Endometrial microvascular endothelial cells (primary cell): ENCODE data around the gene SOX10. TPM values are rescaled to one million over a fixed set of nuclear protein-coding genes. Genes with fewer than 3 reads are reported as not detected.

Experiments
- in situ Hi-C: cut with HindIII; loops from 2 replicates; pipeline ENCODE4 v1.10.0; 2017; ENCODE audit warnings: low sequenced_read_pairs, low pct_unique_long_range_greater_than_20kb; ENCODE audit errors: inconsistent ontology term
- total RNA-seq: library from RNA; depleted of rRNA; stranded (reverse); fragments of >200 nt; gene quantifications from one replicate; pipeline ENCODE4 v1.2.3, GENCODE V29; 2015; ENCODE audit errors: inconsistent ontology term

Gene SOX10
- total RNA-seq: not detected

- in situ Hi-C loops: no loop called here
These were observed at the start of gene SOX10 for GRCh38 chr22:37983860-37984791. SOX10 (minus strand) TSS chr22:37984555; CDS start chr22:37983784, 771 bp downstream.

DNA sequence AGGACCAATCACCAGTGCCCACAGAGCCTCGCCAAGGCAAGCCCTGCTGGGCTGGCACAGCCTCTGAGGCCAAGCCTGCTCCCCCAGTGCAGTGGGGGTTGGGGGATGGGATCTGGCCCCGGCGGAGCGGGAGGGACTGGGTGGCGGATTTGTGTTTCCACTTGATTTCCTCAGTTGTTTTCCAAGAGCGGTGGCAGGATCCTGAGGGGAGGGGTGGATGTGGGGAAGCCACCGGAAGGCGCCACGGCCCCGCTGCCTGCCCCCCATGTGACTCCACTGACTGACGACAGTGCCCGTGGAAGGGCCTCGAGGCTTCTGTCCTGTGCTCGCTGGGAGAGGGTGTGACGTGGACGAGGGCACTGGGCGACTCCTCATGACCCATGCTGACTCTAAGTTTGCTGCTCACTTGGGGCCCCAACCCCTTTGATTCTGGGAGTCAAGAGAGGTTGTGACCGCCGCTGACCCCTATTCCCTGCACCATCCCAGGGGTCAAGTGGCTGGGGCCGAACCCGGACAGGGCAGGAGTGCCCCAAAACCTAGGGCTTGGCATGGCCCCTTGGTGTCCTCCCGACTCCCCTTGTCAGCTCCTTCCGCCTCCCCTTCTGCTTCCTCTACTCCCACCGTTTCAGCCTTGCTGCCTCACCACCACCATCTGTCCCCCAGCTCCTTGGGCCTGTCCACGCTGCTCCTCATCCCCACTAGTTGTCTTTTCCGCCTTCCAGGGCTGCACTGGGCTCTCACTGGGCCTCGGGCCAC is 49.3 kb upstream of the SOX10 start:
- in situ Hi-C loops: no loop called here

- in situ Hi-C loops: no loop called here
These were observed 48.5 kb upstream of the SOX10 start for GRCh38 chr22:38032681-38033521.

GRCh38 chr22:38031491-38031890 is 47.1 kb upstream of the SOX10 start:
- in situ Hi-C loops: no loop called here

GRCh38 chr22:38030311-38031133 is 46.2 kb upstream of the SOX10 start:
- in situ Hi-C loops: no loop called here

GRCh38 chr22:38029901-38030300 is 45.5 kb upstream of the SOX10 start:
- in situ Hi-C loops: no loop called here

GRCh38 chr22:38029370-38029769 is 45.0 kb upstream of the SOX10 start:
- in situ Hi-C loops: no loop called here

DNA sequence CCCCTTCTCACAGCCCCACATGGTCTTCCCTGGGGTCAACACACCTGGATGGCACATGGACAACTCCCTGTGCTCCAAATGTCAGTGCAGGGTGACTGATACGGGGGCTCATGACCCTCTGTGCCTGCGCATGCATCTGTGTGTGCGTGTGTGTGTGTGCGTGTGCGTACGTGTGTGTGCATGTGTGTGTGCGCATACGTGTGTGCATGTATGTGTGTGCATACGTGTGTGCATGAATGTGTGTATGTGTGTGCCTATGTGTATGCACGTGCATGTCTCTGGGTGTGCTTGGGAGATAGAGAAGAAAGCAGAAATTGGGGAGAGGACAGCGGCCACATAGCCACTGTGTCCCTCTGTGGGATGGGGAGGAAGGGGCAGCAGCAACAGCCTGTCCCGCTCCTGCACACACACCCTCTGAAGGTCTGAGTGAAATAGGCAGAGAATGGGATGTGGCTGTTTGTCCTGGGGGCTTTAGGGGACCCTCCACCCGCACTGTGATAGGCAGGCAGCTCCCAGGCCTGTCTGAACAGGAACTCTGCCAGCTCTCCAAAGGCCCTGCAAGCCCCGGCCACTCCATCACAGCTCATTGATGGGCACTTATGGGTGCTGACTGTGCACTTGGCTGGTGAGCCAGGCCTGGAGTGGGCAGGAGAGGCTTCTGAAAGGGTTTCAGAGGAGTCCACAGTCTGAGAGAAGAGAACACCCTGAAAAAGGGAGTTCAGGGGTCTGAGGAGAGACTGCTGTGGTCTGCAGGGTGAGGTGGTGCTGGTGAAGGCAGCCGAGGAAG is 44.2 kb upstream of the SOX10 start:
- in situ Hi-C loops: no loop called here

- in situ Hi-C loops: no loop called here
These were observed 43.1 kb upstream of the SOX10 start for GRCh38 chr22:38027487-38027886.

GRCh38 chr22:38026130-38027111 is 42.1 kb upstream of the SOX10 start:
- in situ Hi-C loops: no loop called here

GRCh38 chr22:38025514-38025913 is 41.2 kb upstream of the SOX10 start:
- in situ Hi-C loops: no loop called here

DNA sequence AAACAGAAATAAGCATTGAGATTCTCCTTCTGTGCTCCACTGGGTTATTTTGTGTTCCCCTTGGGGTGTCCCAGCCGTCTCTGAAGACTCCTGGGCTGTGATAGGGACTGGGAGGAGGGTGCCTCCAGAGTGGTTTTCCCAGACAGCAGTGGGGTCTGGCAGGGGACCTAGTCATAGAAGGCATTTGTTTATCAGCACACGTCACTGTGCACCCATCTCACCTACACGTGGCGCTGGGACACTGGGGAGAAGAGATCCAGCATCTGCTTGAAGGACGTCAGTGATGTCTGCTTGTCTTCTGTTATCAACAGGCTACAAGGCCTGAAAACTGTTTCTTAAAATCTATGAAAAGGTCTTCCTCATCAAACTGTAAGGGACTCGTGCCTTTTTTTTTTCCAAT is 38.7 kb upstream of the SOX10 start:
- in situ Hi-C loops: no loop called here

GRCh38 chr22:38021206-38021605 is 36.9 kb upstream of the SOX10 start:
- in situ Hi-C loops: no loop called here

DNA sequence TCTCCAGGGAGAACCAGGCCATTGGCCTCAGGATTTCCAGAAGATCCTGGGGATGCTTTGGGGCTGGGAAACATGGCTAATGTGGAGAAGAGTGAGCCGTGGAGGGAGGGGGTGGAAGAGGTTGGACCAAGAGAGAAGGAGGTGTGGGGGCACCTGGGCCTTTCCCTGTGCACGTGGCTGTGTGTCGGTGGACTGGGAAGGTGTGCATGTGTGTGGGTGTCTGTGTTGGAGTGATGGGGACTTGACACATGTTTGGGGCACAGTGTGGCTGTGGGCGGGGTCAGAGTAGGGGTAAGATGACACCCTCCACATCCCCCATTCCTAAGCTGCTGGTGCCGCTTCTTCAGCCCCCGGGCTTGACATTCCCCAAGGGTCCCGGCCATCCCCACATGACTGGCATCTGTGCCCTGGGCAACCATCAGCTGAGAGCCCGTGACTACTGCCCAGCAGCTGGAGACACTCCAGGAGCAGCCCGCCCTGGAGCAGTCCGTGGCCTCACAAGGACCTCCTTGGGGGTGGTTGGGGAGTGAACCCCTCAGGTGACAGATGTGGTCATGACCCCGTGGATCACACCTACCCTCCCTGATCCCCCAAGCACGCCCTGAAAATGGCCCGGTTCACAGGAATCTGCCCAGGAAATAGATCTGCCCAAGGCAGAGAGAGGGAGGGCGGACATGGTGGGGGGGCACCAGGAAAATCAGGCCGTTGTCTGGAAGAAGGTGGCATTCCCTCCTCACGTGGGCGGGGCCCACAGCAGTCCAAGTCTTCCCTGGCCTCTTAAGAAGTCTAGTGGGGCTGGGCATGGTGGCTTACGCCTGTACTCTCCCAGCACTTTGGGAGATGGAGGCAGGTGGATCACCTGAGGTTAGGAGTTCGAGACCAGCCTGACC is 34.8 kb upstream of the SOX10 start:
- in situ Hi-C loops: no loop called here
